ENCODE data around the gene IER5. TPM values are rescaled to one million over a fixed set of nuclear protein-coding genes. Genes with fewer than 3 reads are reported as not detected.

IER5 gene
- total and polyA plus RNA-seq, 2 of the 13 experiments (the other 11 are each of a cell fraction or from before 2014, with no cell fraction given), result 2.5 to 3.5 TPM

DNA sequence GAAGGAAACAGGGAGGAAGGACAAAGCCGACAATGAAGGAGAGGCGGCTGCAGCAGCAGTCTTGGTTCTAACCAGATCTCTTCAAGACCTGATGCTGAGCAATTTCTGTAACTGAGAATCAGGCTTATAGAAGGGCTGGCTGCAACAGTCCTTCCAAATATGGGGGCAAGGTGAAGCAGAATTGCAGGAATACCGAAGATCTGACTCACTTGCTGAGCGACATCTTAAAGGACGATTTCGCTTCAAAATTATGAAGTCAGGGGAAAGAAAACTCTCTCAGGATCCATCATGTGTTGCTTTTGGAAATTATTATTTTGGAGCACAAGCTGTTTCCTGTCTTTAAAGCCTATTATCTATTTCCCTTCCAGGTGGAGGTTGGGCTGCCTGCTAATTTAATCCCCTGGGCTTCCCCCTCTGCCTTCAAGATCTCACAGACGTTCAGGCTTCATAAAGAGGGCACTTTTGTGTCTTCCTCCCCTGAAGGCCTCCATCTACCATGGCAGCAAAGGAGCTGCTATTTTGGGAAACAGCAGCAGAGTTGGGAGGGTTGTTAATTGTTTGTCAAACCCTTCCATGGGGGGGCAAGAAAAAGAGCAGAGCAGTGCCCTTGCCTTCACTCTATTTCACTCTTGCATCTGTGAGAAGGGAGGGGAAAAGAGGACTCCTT, 10.8 kb upstream of the IER5 start (continued):
- TF ChIP-seq, protein P1, sequence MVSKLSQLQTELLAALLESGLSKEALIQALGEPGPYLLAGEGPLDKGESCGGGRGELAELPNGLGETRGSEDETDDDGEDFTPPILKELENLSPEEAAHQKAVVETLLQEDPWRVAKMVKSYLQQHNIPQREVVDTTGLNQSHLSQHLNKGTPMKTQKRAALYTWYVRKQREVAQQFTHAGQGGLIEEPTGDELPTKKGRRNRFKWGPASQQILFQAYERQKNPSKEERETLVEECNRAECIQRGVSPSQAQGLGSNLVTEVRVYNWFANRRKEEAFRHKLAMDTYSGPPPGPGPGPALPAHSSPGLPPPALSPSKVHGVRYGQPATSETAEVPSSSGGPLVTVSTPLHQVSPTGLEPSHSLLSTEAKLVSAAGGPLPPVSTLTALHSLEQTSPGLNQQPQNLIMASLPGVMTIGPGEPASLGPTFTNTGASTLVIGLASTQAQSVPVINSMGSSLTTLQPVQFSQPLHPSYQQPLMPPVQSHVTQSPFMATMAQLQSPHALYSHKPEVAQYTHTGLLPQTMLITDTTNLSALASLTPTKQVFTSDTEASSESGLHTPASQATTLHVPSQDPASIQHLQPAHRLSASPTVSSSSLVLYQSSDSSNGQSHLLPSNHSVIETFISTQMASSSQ (IDR thresholded peaks at IDR 0.05; ENCODE audit: low read depth), result no peak
- TF ChIP-seq, protein P1 (CRISPR knock-in tag; IDR thresholded peaks at IDR 0.05; ENCODE audit: borderline replicate concordance), result no peak
- TF ChIP-seq ZNF737 (CRISPR knock-in tag; IDR thresholded peaks at IDR 0.05; ENCODE audit: borderline replicate concordance) (no peak), KLF6 (CRISPR knock-in tag; IDR thresholded peaks at IDR 0.05) (no peak), KDM2A (CRISPR knock-in tag; IDR thresholded peaks at IDR 0.05; ENCODE audit: borderline replicate concordance, low read depth) (no peak)
- TF ChIP-seq, protein P2, sequence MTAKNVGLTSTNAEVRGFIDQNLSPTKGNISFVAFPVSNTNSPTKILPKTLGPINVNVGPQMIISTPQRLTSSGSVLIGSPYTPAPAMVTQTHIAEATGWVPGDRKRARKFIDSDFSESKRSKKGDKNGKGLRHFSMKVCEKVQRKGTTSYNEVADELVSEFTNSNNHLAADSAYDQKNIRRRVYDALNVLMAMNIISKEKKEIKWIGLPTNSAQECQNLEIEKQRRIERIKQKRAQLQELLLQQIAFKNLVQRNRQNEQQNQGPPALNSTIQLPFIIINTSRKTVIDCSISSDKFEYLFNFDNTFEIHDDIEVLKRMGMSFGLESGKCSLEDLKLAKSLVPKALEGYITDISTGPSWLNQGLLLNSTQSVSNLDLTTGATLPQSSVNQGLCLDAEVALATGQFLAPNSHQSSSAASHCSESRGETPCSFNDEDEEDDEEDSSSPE (CRISPR knock-in tag; IDR thresholded peaks at IDR 0.05), result no peak
- TF ChIP-seq, protein P3, sequence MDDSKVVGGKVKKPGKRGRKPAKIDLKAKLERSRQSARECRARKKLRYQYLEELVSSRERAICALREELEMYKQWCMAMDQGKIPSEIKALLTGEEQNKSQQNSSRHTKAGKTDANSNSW (CRISPR knock-in tag; IDR thresholded peaks at IDR 0.05; ENCODE audit: borderline replicate concordance), result no peak
